Measurements from ENCODE around the gene DCST1. TPM values are rescaled to one million over a fixed set of nuclear protein-coding genes. Genes with fewer than 3 reads are reported as not detected.

Gene DCST1
- total RNA-seq, 2 experiments from 2014 or later, result not detected

GRCh38 chr1:155004352-155005075, 29.1 kb upstream of the DCST1 start:
- Histone ChIP-seq H3K79me2 (ENCODE audit: insufficient read depth, low read depth, low read length) (peaks cover 10% of the 10 kb centered on the region; the same call in 1 of the 2 replicates), H3K36me3 (ENCODE audit: insufficient read depth, low read length) (no peaks in the 10 kb centered on the region), H4K20me1 (ENCODE audit: insufficient read depth, low read length) (no peaks in the 10 kb centered on the region), H3K9me2 (ENCODE audit: insufficient read depth, low read length) (no peaks in the 10 kb centered on the region), H2AFZ (ENCODE audit: low read length) (no peak overlapping the region), H3K27ac (ENCODE audit: low read depth, low read length, poor library complexity, severe bottlenecking) (peak overlapping the region; percentile 77), H3K4me1 (ENCODE audit: insufficient read depth, low read length, poor library complexity, severe bottlenecking) (peaks cover 64% of the 10 kb centered on the region), H3K4me2 (ENCODE audit: low read length) (peak overlapping the region; percentile 93), H3K9me3 (ENCODE audit: low read length) (no peaks in the 10 kb centered on the region), H3K4me3 (ENCODE audit: low read depth, low read length, poor library complexity, severe bottlenecking) (peak overlapping the region; percentile 87)
- TF ChIP-seq, protein P1, sequence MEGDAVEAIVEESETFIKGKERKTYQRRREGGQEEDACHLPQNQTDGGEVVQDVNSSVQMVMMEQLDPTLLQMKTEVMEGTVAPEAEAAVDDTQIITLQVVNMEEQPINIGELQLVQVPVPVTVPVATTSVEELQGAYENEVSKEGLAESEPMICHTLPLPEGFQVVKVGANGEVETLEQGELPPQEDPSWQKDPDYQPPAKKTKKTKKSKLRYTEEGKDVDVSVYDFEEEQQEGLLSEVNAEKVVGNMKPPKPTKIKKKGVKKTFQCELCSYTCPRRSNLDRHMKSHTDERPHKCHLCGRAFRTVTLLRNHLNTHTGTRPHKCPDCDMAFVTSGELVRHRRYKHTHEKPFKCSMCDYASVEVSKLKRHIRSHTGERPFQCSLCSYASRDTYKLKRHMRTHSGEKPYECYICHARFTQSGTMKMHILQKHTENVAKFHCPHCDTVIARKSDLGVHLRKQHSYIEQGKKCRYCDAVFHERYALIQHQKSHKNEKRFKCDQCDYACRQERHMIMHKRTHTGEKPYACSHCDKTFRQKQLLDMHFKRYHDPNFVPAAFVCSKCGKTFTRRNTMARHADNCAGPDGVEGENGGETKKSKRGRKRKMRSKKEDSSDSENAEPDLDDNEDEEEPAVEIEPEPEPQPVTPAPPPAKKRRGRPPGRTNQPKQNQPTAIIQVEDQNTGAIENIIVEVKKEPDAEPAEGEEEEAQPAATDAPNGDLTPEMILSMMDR (conservative IDR thresholded peaks at IDR 0.05; ENCODE audit: low read length), result no peak; the same call in 1 of the 2 replicates
- TF ChIP-seq EZH2phosphoT487 (IDR thresholded peaks at IDR 0.05; ENCODE audit: borderline replicate concordance, low read depth, low read length), result no peak
- DNase-seq (ENCODE audit: low spot score), result no peak
- intact Hi-C loops (cut with micrococcal nuclease; ENCODE audit: unreplicated experiment), result loop anchor here (5.0 kb wide), 1 partner anchor 142 kb away; no protein-coding TSS in a partner anchor
- ChIA-PET POLR2A (interaction anchor here (0.7 to 2.0 kb wide), 4 partner anchors 12 to 866 kb away, joined by 3 to 10 read pairs (median 4); partner anchors contain the start of gene FLAD1), CTCF (ENCODE audit: unreplicated experiment) (interaction anchor here (0.7 kb wide), 1 partner anchor 1145 kb away, joined by 5 read pairs; no protein-coding TSS in a partner anchor)
- no TSS peak for BruUV-seq (replicated peaks)

DNA sequence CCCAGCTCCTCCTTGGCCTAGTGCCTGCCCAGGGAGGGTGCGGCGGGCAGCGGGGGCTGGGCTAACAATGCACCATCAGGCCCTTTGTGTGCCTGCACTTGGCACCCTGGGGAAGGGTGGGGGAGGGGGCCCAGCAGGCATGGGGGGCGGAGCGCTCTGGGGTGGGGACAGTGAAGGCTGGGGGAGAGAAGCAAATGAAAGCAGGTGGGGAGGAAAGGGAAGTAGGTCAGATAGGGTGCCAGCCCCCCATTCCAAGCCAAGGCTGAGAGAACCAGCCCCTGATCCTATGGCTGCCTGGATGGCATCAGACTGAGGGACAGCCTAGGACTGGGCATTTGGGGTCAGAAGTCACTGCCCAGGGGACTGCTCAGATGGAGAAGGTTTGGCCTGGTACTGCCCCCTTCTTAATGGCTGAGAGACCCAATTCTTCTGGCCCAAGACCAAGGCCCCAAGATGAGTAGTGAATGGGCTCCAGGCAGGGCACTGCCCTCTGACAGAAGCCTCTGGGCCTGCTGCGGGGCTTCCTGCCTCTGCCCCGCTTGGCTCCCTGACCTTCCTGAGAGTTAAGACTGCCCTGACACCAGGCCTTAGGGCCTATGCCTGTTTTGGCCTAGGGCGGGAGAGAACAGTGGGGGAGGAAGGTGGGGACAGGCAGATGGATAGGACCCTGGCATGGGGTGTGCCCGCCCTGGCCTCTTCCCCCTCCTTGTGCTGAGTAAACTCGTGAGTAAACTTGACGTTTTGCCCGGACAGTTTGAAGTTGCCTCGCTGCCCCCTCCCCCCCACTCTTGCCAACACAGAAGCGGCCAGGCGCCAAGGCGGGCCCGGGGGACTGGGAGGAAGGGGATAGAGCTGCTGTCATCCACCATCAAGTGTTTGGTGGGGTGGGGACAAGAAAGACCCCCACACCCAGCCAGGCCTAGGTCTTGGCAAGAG, 28.3 kb upstream of the DCST1 start:
- DNase-seq (ENCODE audit: low spot score), result peak; percentile 57
- TF ChIP-seq EZH2phosphoT487 (IDR thresholded peaks at IDR 0.05; ENCODE audit: borderline replicate concordance, low read depth, low read length), result no peak
- TF ChIP-seq, protein P1 (conservative IDR thresholded peaks at IDR 0.05; ENCODE audit: low read length), result no peak
- BruUV-seq (replicated peaks), result no TSS peak
- ChIA-PET CTCF (ENCODE audit: unreplicated experiment) (interaction anchor here (0.7 kb wide), 1 partner anchor 1144 kb away, joined by 5 read pairs; no protein-coding TSS in a partner anchor), POLR2A (interaction anchor here (0.7 to 2.0 kb wide), 4 partner anchors 11 to 866 kb away, joined by 3 to 10 read pairs (median 4); no protein-coding TSS in a partner anchor)
- H3K4me1 ChIP-seq (ENCODE audit: insufficient read depth, low read length, poor library complexity, severe bottlenecking), result peaks cover 64% of the 10 kb centered on the region
- intact Hi-C loops (cut with micrococcal nuclease; ENCODE audit: unreplicated experiment), result no loop called here
- peak overlapping the region; percentile 77 for H3K27ac ChIP-seq (ENCODE audit: low read depth, low read length, poor library complexity, severe bottlenecking)
- peaks cover 10% of the 10 kb centered on the region; the same call in 1 of the 2 replicates for H3K79me2 ChIP-seq (ENCODE audit: insufficient read depth, low read depth, low read length)
- peak overlapping the region; percentile 93 for H3K4me2 ChIP-seq (ENCODE audit: low read length)
- no peaks in the 10 kb centered on the region for H3K36me3 ChIP-seq (ENCODE audit: insufficient read depth, low read length)
- H2AFZ ChIP-seq (ENCODE audit: low read length), result no peak overlapping the region
- no peaks in the 10 kb centered on the region for H3K9me3 ChIP-seq (ENCODE audit: low read length)
- peak overlapping the region; percentile 87 for H3K4me3 ChIP-seq (ENCODE audit: low read depth, low read length, poor library complexity, severe bottlenecking)
- no peaks in the 10 kb centered on the region for H3K9me2 ChIP-seq (ENCODE audit: insufficient read depth, low read length)
- H4K20me1 ChIP-seq (ENCODE audit: insufficient read depth, low read length), result no peaks in the 10 kb centered on the region
